Naive B cell (primary cell): ENCODE data around the gene NFKBIZ. TPM values are rescaled to one million over a fixed set of nuclear protein-coding genes. Genes with fewer than 3 reads are reported as not detected.

ENCODE experiments used
- ATAC-seq, 2 donors: fragments of 150-1000 bp; cut with Tn5 transposase; 2 replicates each; pipeline ENCODE4 v1.10.0; 2021; ENCODE audit warnings: low read depth in 2 of 2, mild to moderate bottlenecking in 2 of 2, moderate library complexity in 2 of 2
- DNase-seq: peaks from one replicate; pipeline ENCODE4 v3.0.0; 2022
- H3K27ac Mint-ChIP-seq, 6 donors: one replicate each; pipeline ENCODE4 v1.8.0; 2020 to 2022; ENCODE audit warnings: mild to moderate bottlenecking in 6 of 6, mixed read lengths in 6 of 6, moderate library complexity in 5 of 6, inconsistent platforms in 2 of 6
- H3K27me3 Mint-ChIP-seq, 3 donors: one replicate each; pipeline ENCODE4 v1.8.0; 2021 to 2022; ENCODE audit warnings: mixed read lengths in 3 of 3, mild to moderate bottlenecking in 1 of 3
- H3K36me3 Mint-ChIP-seq, 2 donors: one replicate each; pipeline ENCODE4 v1.8.0; 2020 to 2022; ENCODE audit warnings: mixed read lengths in 2 of 2, inconsistent platforms in 1 of 2, mild to moderate bottlenecking in 1 of 2
- H3K4me1 Mint-ChIP-seq, 3 donors: one replicate each; pipeline ENCODE4 v1.8.0; 2020 to 2022; ENCODE audit warnings: mixed read lengths in 3 of 3, inconsistent platforms in 1 of 3, mild to moderate bottlenecking in 1 of 3, moderate library complexity in 1 of 3
- H3K4me3 Mint-ChIP-seq, 8 donors: one replicate each; pipeline ENCODE4 v1.8.0; 2020 to 2022; ENCODE audit warnings: mild to moderate bottlenecking in 8 of 8, mixed read lengths in 8 of 8, moderate library complexity in 8 of 8, inconsistent platforms in 2 of 8
- H3K9me3 Mint-ChIP-seq, 7 donors: one replicate each; pipeline ENCODE4 v1.8.0; 2020 to 2022; ENCODE audit warnings: mixed read lengths in 7 of 7, mild to moderate bottlenecking in 5 of 7, inconsistent platforms in 2 of 7, moderate library complexity in 1 of 7
- polyA plus RNA-seq, 6 donors: library from polyadenylated mRNA; unstranded; fragments of 300-500 nt; fragmentation: Illumina TruSeq; gene quantifications; one replicate each; pipeline ENCODE4 v1.2.3, GENCODE V29; 2021; ENCODE audit warnings: low read depth in 6 of 6

The NFKBIZ gene
- polyA plus RNA-seq = 10 to 100 TPM in 5 of 6 donors, 1 to 10 TPM in 1; 7.4 to 28.5 (median 21.9) TPM

DNA sequence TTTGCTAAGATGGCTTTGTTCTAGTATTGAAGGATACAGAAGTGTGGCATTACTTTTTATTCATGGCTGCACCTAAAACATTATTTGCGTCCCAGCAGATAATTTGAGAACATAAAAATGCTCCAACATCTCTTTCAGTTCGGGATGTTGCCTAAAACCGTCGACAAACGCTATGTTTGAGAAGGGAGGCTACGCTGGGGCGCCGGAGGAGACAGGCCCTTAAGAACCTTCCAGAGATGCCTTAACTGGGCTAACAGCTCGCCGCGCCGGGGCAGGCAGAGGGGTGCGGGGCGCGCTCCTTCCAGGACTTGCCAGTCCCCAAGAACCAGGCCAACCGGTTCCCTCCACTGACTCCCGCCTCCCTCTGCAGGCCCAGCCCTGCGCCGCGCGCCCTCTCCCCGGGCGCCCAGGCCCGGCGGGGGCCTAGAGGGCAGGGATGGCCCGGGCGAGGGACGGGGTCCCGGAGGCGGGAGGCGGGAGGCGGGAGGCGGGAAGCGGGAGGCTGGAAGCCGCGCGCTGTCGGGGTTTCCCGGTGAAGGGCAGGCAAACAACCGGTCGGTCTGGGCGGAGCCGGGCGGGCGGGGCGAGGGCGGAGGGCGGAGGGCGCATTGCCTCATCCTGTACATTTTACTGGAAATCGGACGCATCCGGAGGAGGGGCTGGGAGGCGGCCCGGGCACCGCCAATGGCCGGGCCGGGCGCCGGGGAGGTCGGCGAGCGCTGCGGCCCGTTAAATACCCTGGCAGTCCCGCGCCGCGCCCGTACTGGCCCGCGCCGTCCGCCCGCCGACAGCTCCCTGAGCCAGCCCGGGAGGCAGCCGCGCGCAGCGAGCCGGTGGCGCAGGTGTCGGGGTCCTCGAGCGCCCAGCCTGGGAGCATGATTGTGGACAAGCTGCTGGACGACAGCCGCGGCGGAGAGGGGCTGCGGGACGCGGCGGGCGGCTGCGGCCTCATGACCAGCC lies at the start of gene NFKBIZ:
Gene NFKBIZ (plus strand): TSS at position 761 of the 960 bp plus-strand sequence. CDS start 115 bp downstream, at position 876.
- ATAC-seq (peak; percentile 67 to 69), DNase-seq (peak; percentile 85)
- Mint-ChIP-seq H3K27me3 (no peaks in the 10 kb centered on the region), H3K27ac (peak within 1 kb of the TSS; percentile 88 to 99 (median 96)), H3K4me3 (peak within 1 kb of the TSS; percentile 91 to 99 (median 96)), H3K4me1 (peaks cover 35 to 49% (median 41%) of the 10 kb centered on the region in 3 donors), H3K9me3 (no peaks in the 10 kb centered on the region), H3K36me3 (peaks cover 26% of the 10 kb centered on the region in 2 donors)

DNA sequence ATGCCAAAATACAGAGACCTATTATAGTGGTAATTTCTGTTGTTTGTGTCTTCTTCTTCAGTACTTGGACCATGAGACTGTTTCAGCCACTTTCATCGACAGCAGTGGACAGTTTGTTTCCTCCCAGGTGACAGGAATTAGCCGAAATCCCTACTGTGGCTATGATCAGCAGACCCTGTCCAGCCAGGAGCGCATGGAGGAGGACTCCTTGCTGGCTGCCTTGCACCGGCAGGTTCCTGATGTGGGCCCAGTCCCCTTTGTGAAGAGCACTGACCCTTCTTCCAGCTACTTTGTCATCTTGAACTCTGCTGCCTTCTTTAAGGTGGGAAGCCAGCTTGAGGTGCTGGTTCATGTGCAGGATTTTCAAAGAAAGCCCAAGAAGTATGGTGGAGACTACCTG lies 48.1 kb upstream of the NFKBIZ start:
- H3K27ac Mint-ChIP-seq = peak overlapping the region in 1 of 6 donors; percentile 85
- peaks cover 8 to 19% of the 10 kb centered on the region in 2 donors for H3K36me3 Mint-ChIP-seq
- H3K4me3 Mint-ChIP-seq = no peak overlapping the region
- H3K4me1 Mint-ChIP-seq = peaks cover 7 to 29% (median 8%) of the 10 kb centered on the region in 3 donors
- DNase-seq (no peak), ATAC-seq (no peak)
- no peaks in the 10 kb centered on the region for H3K9me3 Mint-ChIP-seq
- H3K27me3 Mint-ChIP-seq = no peaks in the 10 kb centered on the region

DNA sequence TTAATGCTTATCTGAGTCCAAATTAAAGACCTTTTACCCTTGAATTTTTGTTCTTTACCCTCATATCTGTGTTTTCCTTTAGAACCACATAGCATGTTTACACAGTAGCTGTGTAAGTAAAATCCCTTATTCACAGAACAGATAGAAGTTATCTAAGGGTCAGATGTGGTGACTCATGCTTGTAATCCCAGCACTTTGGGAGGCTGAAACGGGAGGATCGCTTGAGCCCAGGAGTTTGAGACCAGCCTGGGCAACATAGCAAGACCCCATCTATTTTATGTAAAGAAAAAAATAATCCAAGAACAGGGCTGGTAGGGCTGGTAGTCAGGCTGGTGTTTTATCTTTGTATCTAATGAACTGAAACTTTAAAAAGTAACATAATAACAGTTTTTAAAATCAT lies 47.1 kb upstream of the NFKBIZ start:
- no peaks in the 10 kb centered on the region for H3K9me3 Mint-ChIP-seq
- peaks cover 0 to 23% (median 8%) of the 10 kb centered on the region in 3 donors for H3K4me1 Mint-ChIP-seq
- DNase-seq (no peak), ATAC-seq (no peak)
- H3K4me3 Mint-ChIP-seq = no peak overlapping the region
- peaks cover 0 to 13% of the 10 kb centered on the region in 2 donors for H3K36me3 Mint-ChIP-seq
- H3K27me3 Mint-ChIP-seq = no peaks in the 10 kb centered on the region
- no peak overlapping the region for H3K27ac Mint-ChIP-seq

GRCh38 chr3:101803173-101803782 lies 46.0 kb upstream of the NFKBIZ start:
- H3K27ac Mint-ChIP-seq = peak overlapping the region in 1 of 6 donors; percentile 63

GRCh38 chr3:101803939-101804338 lies 45.4 kb upstream of the NFKBIZ start:
- H3K9me3 Mint-ChIP-seq = no peaks in the 10 kb centered on the region
- H3K36me3 Mint-ChIP-seq = peaks cover 0 to 13% of the 10 kb centered on the region in 2 donors
- H3K27ac Mint-ChIP-seq = peak overlapping the region in 1 of 6 donors; percentile 63
- H3K27me3 Mint-ChIP-seq = no peaks in the 10 kb centered on the region
- H3K4me1 Mint-ChIP-seq = peaks cover 0 to 23% (median 9%) of the 10 kb centered on the region in 3 donors
- no peak for DNase-seq
- no peak overlapping the region for H3K4me3 Mint-ChIP-seq
- ATAC-seq = no peak

More at GRCh38 chr3:101803173-101803782, 46.0 kb upstream of the NFKBIZ start:
- peaks cover 0 to 23% (median 8%) of the 10 kb centered on the region in 3 donors for H3K4me1 Mint-ChIP-seq
- no peaks in the 10 kb centered on the region for H3K9me3 Mint-ChIP-seq
- DNase-seq (peak; percentile 49), ATAC-seq (peak; percentile 99 to 100)
- peaks cover 0 to 13% of the 10 kb centered on the region in 2 donors for H3K36me3 Mint-ChIP-seq
- no peaks in the 10 kb centered on the region for H3K27me3 Mint-ChIP-seq
- H3K4me3 Mint-ChIP-seq = no peak overlapping the region

- H3K27ac Mint-ChIP-seq = no peak overlapping the region
- H3K4me1 Mint-ChIP-seq = peaks cover 0 to 21% (median 10%) of the 10 kb centered on the region in 3 donors
- no peak overlapping the region for H3K4me3 Mint-ChIP-seq
- ATAC-seq (no peak), DNase-seq (no peak)
- H3K36me3 Mint-ChIP-seq = peaks cover 0 to 13% of the 10 kb centered on the region in 2 donors
- no peaks in the 10 kb centered on the region for H3K27me3 Mint-ChIP-seq
- H3K9me3 Mint-ChIP-seq = no peaks in the 10 kb centered on the region
Observed at GRCh38 chr3:101806491-101806890, 42.8 kb upstream of the NFKBIZ start.

DNA sequence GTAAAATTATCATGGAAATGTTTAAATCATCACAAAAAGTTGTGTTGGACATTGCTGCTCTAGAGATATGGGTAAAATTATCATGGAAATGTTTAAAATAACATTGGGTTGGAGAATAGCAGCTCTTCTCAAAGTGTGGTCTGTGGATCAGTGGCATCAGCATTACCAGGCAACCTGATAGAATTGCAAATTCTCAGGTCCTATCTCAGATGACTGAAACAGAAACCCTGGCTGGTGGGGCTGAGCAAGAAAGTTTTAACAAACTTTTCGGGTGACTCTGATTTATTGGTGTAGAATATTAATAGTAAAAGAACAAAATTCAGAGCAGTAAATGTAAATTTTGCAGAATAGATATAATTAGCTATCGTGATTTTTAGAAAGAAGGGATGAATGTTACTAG lies 41.4 kb upstream of the NFKBIZ start:
- Mint-ChIP-seq H3K4me3 (no peak overlapping the region), H3K4me1 (peaks cover 0 to 19% (median 10%) of the 10 kb centered on the region in 3 donors), H3K9me3 (no peaks in the 10 kb centered on the region), H3K27me3 (no peaks in the 10 kb centered on the region), H3K27ac (no peak overlapping the region), H3K36me3 (peaks cover 0 to 13% of the 10 kb centered on the region in 2 donors)
- DNase-seq (no peak), ATAC-seq (no peak)

GRCh38 chr3:101809178-101810021 lies 39.9 kb upstream of the NFKBIZ start:
- Mint-ChIP-seq H3K9me3 (no peaks in the 10 kb centered on the region), H3K27me3 (no peaks in the 10 kb centered on the region), H3K27ac (peak overlapping the region in 4 of 6 donors; percentile 9 to 76 (median 36)), H3K36me3 (peaks cover 0 to 8% of the 10 kb centered on the region in 2 donors), H3K4me3 (no peak overlapping the region), H3K4me1 (peaks cover 0 to 23% (median 0%) of the 10 kb centered on the region in 3 donors)
- ATAC-seq (peak; percentile 37 to 62), DNase-seq (peak; percentile 46)

DNA sequence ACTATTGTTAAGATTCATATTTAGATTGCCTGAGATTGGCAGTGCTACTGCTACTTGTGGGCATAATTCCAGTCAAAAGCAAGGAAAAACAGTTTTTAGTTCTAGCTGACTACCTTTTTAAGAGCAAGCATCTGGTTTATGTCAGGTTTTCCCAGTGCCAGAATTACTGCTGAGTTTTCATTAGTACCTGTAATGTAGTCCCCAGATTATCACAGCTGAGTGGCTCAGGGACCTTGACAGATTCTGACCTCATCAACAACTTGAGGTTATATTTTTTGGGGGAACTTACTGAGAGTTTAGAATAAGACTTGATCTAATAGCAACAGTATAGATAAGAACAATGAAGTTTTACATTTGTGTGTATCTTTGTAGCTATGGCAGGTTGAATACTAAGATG lies 39.3 kb upstream of the NFKBIZ start:
- Mint-ChIP-seq H3K4me1 (peaks cover 3 to 29% (median 4%) of the 10 kb centered on the region in 3 donors), H3K4me3 (no peak overlapping the region), H3K27ac (no peak overlapping the region)

DNA sequence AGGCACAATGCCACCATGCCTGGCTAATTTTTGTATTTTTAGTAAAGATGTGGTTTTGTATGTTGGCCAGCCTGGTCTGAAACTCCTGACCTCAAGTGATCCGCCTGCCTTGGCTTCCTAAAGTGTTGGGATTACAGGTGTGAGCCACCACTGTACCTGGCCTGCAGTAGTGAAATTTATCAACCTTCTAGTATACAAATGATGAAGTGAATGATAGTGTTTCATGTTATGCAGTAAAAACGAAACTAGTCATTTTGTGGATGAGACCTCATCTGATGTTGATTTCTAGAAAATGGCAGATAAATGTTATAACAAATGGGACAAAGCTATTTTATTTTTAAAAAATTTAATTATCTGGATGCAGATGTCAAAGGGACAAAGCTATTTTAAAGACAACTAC lies 37.4 kb upstream of the NFKBIZ start:
- Mint-ChIP-seq H3K4me1 (peaks cover 7 to 43% (median 16%) of the 10 kb centered on the region in 3 donors), H3K4me3 (no peak overlapping the region), H3K27ac (peak overlapping the region in 1 of 6 donors; percentile 16), H3K36me3 (no peaks in the 10 kb centered on the region), H3K27me3 (no peaks in the 10 kb centered on the region), H3K9me3 (no peaks in the 10 kb centered on the region)
- ATAC-seq (no peak), DNase-seq (no peak)

More for the DNA sequence above, 39.3 kb upstream of the NFKBIZ start:
- no peaks in the 10 kb centered on the region for H3K27me3 Mint-ChIP-seq
- no peak for ATAC-seq
- no peak for DNase-seq
- H3K36me3 Mint-ChIP-seq = peaks cover 0 to 1% of the 10 kb centered on the region in 2 donors
- H3K9me3 Mint-ChIP-seq = no peaks in the 10 kb centered on the region

GRCh38 chr3:101812895-101813294 lies 36.4 kb upstream of the NFKBIZ start:
- Mint-ChIP-seq H3K4me1 (peaks cover 12 to 50% (median 18%) of the 10 kb centered on the region in 3 donors), H3K9me3 (no peaks in the 10 kb centered on the region), H3K36me3 (no peaks in the 10 kb centered on the region), H3K27me3 (no peaks in the 10 kb centered on the region), H3K4me3 (no peak overlapping the region), H3K27ac (no peak overlapping the region)
- ATAC-seq (no peak), DNase-seq (no peak)

GRCh38 chr3:101813817-101814440 lies 35.4 kb upstream of the NFKBIZ start:
- H3K27ac Mint-ChIP-seq = no peak overlapping the region
- DNase-seq (no peak), ATAC-seq (no peak)
- no peaks in the 10 kb centered on the region for H3K9me3 Mint-ChIP-seq
- peaks cover 16 to 59% (median 25%) of the 10 kb centered on the region in 3 donors for H3K4me1 Mint-ChIP-seq
- no peaks in the 10 kb centered on the region for H3K36me3 Mint-ChIP-seq
- peak overlapping the region in 1 of 8 donors; percentile 20 for H3K4me3 Mint-ChIP-seq
- H3K27me3 Mint-ChIP-seq = no peaks in the 10 kb centered on the region
